GM12891 (cell line): ENCODE measurements around the gene GPC5.

ENCODE experiments used
- DNase-seq: peaks from one replicate; pipeline ENCODE4 v3.0.0; 2011; ENCODE audit warnings: low spot score; ENCODE audit not compliant: insufficient read length
- FAIRE-seq: peaks from 2 replicates; lab custom pipeline; 2011; peaks lifted over from hg19 to GRCh38; lab: Jason Lieb, UNC
- PAX5 ChIP-seq: IDR thresholded peaks from 2 replicates; pipeline ENCODE4 v1.6.1; 2011; ENCODE audit warnings: low read length, moderate library complexity, mild to moderate bottlenecking; ENCODE audit not compliant: insufficient read depth, severe bottlenecking
- POLR2A ChIP-seq: IDR thresholded peaks from 2 replicates; pipeline ENCODE4 v1.6.1; 2011; ENCODE audit warnings: low read depth, low read length, control low read depth
- POLR2AphosphoS5 ChIP-seq: IDR thresholded peaks from 2 replicates; pipeline ENCODE4 v1.6.1; 2011; ENCODE audit warnings: low read depth, low read length, control low read depth
- POU2F2 ChIP-seq: IDR thresholded peaks from 2 replicates; pipeline ENCODE4 v1.6.1; 2011; ENCODE audit warnings: low read depth, mild to moderate bottlenecking, control low read depth, low read length, moderate library complexity
- SPI1 ChIP-seq: IDR thresholded peaks from 2 replicates; pipeline ENCODE4 v1.6.1; 2011; ENCODE audit warnings: low read depth, low read length, control low read depth
- TAF1 ChIP-seq: IDR thresholded peaks from 2 replicates; pipeline ENCODE4 v1.6.1; 2011; ENCODE audit warnings: low read depth, low read length, control low read depth

The GPC5 gene

DNA sequence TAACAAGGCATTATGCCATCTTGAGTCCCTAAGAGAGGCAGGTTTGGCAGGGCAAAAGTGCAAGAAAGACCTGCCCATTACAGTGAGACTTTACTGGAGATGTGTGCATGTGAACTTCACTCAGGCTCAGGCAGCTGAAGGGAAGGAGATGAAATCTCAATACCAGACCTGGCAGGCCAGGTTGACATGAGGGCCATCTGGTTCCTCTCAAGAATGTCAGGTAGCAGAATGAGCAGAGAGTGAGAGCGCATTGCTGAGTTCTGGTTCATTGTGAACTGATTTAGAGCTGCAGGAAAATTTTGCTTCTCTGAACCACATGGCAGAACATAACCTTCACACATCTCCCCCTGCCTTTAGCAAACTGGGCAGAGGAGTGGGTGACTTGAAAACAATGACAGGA lies 406.3 kb downstream of the GPC5 start:
- FAIRE-seq (no peak), DNase-seq (no peak)
- no peak for TF ChIP-seq POU2F2
- TF ChIP-seq POLR2AphosphoS5, result no peak
- no peak for TF ChIP-seq POLR2A
- TF ChIP-seq PAX5, result no peak
- no peak for TF ChIP-seq SPI1

DNA sequence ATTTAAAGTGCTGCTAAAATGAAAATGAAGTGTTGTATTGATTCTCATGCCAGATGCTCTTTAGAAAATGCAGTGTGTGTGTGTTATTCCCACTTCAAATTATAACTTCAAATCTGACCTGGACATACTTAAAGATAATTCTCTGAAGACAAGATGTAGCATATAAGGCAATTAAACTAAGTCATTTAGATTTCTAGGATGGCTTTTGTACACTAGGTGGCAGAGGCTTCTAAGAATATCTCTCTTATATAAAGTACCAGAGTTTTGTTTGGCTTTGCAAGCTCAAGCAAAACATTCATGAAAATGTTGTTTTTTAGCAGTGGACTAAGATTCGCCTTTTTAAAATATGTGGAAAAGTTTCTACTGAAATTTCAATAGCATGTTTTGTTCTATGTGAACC lies 407.2 kb downstream of the GPC5 start:
- no peak for DNase-seq
- no peak for FAIRE-seq
- no peak for TF ChIP-seq POU2F2
- no peak for TF ChIP-seq TAF1
- no peak for TF ChIP-seq SPI1
- no peak for TF ChIP-seq POLR2A
- TF ChIP-seq POLR2AphosphoS5, result no peak
- TF ChIP-seq PAX5, result no peak

DNA sequence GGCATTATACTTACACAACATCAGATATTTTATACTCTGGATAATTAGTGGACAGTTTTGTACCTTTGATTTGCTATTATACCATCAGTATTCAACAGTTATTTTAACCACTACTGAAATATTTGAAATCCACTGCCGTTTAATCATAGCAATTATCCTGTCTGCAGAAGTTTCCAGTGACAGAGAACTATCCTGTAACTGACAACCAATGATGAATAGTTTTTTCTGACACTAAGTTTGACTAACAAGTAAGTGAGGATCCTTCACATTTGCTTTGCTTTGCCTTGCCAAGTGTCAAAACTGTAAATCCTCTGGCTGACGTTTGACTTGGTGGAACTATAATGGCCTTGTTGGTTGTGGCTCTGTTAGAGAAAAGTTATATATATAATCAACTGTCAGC lies 410.7 kb downstream of the GPC5 start:
- TF ChIP-seq SPI1, result no peak
- no peak for TF ChIP-seq POLR2AphosphoS5
- DNase-seq, result no peak
- no peak for FAIRE-seq

DNA sequence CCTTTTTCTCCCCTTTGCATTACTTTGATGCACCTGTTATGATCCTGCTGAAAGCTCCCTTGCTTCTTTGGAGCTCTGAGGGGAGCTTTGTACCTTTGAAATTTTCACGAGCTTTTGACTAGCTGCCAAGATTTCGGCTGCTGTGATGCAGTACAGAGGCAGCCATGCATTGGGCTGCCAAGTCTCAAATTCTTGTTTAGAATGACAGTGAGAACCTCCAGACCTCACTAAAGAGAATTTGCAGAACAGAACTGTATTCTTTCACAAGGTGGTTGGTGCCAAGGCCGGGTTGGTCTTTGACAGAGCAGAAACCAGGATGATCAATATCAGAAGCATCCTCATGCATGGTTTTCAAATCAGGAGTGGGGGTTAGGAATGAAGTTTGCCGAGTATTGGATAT lies 414.8 kb downstream of the GPC5 start:
- TF ChIP-seq POLR2A, result no peak
- no peak for TF ChIP-seq TAF1
- no peak for TF ChIP-seq POLR2AphosphoS5
- no peak for TF ChIP-seq PAX5
- TF ChIP-seq SPI1, result no peak
- FAIRE-seq (no peak), DNase-seq (no peak)

DNA sequence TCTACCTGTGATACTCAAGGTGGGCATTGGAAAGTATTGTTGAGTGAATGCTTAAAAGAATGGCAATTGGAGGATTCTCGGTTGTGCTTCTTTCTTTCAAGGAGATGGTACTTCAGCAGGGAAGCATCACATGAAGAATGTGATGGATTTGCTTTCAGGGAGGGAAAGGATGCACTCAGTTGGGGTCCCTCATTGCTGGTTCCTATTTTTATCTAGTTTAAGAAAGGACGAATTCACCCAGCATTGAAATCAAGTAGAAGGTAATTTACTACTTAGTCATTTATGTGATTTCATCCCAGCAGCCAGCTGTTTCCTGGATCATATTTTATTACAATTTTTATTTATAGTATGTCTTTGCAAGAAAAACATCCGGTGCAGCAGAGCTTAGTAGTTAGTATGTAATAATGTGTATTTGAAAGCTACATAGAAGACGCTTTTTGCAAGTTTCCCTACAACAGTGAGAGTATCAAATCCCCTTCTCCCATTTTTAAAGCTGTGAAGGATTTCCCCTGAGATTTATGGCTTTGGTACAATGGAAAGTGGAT lies 417.9 kb downstream of the GPC5 start:
- DNase-seq (no peak), FAIRE-seq (no peak)
- TF ChIP-seq POU2F2 (no peak), POLR2A (no peak), POLR2AphosphoS5 (no peak), PAX5 (no peak)

DNA sequence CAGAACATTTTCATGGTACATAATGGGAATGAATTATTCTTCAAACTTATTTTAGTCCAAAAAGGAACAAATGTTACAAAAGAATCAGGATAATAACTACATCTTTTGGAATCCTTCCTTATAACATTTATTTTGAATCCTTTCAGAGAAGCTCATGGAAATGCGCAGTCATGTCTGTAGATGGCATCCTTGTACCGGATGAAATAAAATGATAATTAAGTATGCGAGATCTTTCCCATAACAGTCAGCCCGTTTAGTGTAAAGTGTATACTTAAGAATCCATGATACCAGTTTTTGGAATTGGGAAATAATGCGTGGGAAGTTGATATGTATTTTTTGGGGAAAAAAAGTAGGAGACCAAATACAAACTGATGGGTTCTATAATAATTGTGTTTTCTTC lies 418.8 kb downstream of the GPC5 start:
- TF ChIP-seq SPI1, result no peak
- TF ChIP-seq POLR2AphosphoS5, result no peak
- no peak for TF ChIP-seq POLR2A
- DNase-seq (no peak), FAIRE-seq (no peak)

DNA sequence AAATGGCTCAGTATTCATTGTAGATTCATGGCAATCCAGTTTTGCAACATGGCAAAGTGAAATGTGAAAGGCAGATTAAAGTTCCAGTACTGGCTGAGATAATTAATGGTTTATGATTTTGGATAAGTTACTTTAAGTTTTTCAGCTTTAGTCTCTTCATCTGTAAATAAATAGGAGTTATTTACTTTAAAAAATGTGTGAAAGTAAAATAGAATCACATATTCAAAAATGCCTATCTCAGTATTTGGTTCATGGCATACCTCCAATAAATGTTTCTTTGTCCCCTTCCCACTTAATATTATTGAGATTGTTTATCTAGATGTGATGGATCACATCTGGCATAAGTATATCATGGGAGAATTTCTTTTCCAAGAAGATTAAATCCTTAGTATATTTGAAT lies 426.0 kb downstream of the GPC5 start:
- FAIRE-seq (no peak), DNase-seq (no peak)
- no peak for TF ChIP-seq POLR2AphosphoS5
- TF ChIP-seq POU2F2, result no peak
- no peak for TF ChIP-seq PAX5
- TF ChIP-seq TAF1, result no peak
- TF ChIP-seq SPI1, result no peak
- no peak for TF ChIP-seq POLR2A

DNA sequence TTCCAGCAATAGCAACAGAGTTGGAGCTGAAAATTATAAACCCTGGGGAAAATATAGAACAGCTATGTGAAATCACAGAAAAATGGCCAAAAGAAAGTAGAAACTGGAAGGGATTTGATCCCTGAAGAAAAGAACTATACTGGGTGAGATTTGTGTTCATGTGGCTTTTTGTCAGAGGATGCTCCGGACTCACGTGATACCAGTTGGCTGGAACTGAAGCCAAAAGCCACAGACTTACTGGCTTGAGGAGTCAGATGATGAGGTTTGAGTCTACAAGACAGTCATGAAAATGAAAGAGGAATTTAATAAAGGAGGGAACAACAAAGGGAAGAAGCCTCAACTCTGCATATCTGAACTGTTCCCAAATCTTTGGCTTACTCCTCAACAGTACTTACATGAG lies 427.1 kb downstream of the GPC5 start:
- DNase-seq, result no peak
- no peak for FAIRE-seq

DNA sequence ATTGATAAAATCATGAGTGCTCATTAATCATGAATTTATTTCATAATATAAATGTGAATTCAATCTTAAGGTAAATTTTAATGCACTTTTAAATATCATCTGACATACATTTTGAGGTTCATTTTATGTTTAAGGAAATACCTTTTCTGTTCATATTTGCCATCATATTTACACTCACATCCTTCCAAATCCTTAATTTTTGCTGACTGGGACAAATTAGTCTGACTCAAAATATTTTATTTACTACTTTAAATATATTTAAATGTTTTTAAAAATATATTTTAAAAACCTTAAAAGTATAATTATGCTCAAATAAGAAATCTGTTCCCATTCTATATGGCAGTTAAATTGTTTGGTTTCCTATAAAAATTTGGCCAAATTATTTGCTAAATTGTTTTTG lies 438.1 kb downstream of the GPC5 start:
- TF ChIP-seq POU2F2 (no peak), POLR2A (no peak), PAX5 (no peak), POLR2AphosphoS5 (no peak)
- no peak for DNase-seq
- no peak for FAIRE-seq

More for the DNA sequence above, 427.1 kb downstream of the GPC5 start:
- TF ChIP-seq PAX5 (no peak), POLR2A (no peak), POLR2AphosphoS5 (no peak), POU2F2 (no peak), TAF1 (no peak), SPI1 (no peak)

DNA sequence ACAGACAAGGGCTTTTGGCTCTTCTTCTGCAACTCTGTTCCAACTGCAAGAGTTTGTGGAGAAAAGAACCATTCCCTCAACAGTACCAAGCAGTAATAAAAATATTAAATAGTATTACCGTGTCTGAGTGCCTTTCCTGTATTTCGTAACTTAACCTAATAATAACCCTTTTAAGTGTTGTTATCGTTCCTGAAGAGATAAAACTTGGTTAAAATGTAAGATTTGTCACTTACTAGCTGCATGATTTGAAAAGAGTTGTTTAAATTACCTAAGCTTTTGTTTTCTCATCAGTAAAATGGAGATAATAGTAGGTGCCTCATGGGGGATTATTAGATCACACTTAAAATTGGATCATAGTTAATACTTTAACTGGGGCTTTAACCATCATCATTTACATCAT lies 447.2 kb downstream of the GPC5 start:
- TF ChIP-seq SPI1, result no peak
- TF ChIP-seq PAX5, result no peak
- no peak for TF ChIP-seq POLR2A
- no peak for TF ChIP-seq POU2F2
- TF ChIP-seq TAF1, result no peak
- TF ChIP-seq POLR2AphosphoS5, result no peak
- FAIRE-seq (no peak), DNase-seq (no peak)

DNA sequence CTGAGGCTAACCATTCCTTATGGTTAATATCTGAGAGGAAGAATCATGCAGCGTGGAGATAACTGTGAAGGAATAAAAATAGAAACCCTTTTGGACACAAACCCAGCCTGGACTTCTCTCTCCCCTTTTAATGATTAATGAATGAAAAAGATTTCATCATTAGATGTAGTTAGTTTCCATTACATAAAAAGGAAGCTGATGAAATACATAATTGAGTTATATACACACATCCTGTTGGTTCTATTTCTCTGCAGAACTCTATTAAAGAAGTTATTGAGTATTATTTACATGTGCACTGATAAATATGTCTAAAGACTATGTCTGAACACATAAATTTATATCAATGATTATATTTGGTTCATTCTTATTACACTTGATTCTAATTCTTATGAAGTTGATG lies 465.3 kb downstream of the GPC5 start:
- DNase-seq (no peak), FAIRE-seq (no peak)
- TF ChIP-seq PAX5, result no peak
